ENCODE data around the gene KLRF1.

The KLRF1 gene

DNA sequence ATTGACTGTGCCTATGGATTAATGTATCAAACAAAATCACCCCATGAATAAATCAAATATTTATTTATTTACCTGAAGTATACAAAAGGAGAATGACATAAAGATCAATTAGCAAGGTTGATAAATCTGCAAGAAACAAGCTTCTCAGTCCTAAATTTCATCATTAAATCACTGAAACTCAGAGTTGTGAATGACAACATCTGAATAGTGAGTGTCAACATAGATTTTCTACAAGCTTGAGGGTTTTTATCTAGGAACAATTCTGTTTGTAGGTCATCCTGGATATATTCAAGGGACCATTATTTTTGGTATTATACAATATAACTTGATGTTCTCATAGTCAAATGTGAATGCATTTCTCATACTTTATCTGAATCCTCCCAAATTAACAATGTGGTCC is 17.4 kb upstream of the KLRF1 start:
- no peak for DNase-seq

DNA sequence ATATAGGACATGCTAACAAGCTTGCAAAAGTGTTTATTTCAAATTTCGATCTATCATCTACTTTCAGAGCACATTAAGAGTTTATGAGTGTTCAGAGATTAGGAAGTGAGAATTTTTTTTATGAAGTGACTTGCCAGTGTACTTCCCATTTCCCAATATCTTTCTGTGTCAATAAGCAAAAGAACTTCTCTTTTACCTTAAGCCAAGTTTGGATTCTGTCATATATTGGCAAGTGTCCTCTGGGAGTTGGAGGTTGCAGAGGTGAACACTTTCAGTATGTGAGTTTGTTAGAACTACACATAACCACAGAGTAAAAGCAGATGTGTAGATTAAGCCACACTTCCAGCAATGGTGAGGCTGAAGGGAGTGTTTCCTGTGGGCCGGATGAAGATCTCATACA is 16.6 kb upstream of the KLRF1 start:
- no peak for DNase-seq

DNA sequence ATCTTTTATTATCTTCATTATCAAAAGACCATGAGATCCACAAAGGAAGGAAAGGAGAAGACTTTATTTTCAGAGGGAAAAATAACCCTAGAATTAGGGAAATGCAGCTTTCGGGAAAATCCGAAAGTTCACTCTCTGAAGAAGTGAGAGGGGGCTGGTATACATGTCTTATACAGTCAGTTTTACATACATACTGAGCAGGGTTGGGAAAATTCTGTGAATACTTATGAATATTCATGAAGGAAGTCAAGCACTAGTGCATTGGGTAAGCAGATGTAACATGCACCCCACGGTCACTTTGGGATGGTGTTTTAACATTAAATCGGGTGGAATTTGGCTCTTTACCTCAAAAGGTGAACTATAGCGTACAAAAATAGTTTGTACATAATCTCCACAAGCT is 15.7 kb upstream of the KLRF1 start:
- no peak for DNase-seq

DNA sequence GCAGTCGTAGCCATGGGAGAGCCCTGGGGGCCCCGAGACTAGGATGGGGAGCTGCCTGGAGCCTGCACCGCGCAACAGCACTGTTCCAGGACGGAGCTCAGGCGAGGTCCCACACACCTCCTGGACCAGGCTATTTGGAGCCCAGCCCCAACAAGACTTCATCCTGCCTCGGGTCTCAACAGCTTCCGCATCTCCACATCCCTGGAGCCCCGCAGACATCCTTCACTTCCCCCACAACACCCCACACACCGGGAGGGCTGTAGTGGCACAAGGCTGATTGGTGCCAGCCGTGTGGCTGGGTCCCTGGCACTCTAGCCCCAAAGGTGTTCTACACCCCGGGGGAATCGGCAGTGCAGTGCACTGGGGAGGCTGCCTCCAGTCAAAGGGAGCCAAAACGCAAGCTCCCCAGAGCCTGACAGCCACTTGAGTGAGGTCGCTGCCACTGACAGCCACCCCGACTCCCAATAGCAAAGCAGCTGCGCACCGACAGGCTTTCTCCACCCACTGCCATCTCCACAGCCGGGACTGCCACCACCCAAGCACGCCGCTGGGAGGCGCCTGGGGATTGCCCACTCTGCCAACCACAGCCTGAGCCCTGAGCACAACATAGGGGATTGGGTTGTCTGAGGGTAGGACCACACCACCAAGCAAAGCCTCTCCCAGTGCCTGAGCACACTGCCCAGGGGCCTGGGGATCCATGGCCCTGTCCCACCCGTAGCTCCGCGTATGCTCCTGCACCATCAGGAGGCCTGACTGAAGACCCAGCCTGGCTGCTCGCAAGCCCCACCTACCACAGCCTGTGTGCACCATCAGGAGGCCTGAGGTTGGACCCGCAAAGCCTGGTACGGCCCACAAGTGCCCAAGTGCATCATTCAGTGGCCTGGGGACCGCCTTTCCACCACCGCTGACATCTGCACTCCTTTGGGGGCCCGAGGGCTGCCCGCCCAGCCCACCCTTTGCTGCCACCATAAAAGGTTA is 13.2 kb upstream of the KLRF1 start:
- peak; percentile 92 for DNase-seq

DNA sequence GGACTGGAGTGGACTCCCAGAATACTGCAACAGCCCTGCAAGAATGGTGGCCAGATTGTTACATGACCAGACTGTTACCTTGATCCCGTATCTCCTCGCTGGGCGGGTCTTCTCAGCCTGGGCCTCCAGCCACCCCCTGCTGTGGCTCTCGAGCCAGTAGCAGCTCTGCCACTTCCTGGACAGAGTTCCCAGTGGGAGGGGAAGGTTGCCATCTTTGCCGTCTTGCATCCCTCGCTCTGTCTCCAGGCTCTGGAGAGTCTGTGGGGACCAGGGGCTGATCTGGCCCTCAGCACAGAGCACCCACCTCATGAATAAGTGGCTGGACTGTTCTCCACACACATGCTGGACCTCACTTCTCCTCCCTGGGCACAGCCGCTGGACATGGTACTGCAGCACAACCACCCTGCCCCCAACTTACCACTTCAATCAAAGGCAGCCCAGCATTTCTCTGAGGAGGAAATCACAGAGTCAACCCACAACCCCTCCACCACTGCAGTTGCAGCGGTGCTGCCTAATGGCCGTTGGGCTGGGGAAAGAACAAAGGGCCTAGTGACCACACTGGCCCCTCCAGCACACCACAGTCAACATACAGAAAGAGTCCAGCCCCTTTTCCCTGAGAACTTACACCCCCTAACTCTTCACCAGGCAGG is 6.9 kb upstream of the KLRF1 start:
- no peak for DNase-seq

DNA sequence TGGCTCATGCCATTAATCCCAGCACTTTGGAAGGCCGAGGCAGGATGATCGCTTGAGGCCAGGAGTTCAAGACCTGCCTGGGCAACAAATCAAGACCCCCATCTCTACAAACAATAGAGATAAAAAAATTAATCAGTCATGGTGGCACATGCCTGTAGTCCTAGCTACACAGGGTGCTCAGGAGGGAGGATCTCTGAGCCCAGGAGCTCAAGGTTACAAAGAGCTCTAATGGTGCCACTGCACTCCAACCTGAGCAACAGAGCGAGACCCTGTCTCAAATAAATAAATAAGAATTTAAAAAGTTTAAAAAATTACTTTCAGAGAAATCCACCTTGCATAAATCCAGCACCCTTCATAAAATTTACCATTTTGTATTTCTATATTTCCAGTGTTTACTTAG is 2.2 kb downstream of the KLRF1 start:
- no peak for DNase-seq

DNA sequence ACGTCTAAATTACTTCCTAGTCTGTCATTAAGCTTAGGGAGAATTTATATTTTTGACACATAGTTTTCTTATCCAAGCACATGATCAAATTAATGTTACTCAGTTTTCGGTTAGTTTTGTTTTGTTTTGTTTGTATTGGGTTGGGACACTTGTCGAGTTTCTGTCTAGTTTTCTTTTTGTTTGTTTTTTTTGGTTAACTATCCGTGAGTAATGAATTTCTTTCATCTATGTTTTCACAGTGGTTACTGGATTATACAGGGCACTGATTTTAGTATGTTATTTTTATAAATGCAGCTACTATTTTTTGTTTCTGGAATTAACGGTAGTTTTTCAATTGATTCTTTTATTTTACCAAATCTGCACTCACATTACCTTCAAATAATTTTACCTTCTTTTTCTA is 2.7 kb downstream of the KLRF1 start:
- no peak for DNase-seq

DNA sequence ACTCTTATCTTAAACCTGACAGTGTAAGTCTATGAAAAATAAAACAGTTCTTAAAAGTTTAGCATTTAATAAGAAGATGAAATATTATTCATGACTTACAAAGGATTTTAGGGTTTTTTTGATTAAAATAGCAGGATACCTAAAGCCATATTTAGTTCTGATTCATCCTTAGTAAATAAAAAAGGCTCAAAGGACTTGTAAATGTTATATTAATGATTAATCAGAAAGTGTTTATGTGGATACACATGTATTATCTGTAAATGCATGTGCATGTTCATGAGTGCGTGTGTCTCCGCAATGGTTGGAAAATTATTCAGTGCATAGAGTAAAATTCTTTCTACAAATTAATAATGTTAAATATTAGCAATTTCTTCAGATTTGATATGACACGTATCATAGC is 4.4 kb downstream of the KLRF1 start:
- no peak for DNase-seq

DNA sequence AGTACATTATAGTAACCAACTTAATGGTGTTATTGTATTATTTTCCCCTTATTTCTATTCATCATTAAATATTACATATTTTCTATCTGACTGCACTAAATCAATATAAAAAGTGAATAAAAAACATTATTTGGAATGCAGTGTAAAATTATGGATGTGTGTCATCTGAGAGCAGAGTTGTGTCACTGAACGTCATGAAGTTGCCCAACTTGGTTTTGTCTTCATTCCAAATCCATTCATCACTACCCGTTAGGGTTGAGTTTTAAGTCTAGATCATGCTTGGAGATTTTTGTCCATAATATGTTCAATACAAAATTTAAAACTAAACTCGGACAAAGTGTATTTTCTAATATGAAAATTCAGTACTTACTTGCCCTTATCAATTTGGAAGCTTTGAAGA is 16.1 kb downstream of the KLRF1 start:
- no peak for DNase-seq

DNA sequence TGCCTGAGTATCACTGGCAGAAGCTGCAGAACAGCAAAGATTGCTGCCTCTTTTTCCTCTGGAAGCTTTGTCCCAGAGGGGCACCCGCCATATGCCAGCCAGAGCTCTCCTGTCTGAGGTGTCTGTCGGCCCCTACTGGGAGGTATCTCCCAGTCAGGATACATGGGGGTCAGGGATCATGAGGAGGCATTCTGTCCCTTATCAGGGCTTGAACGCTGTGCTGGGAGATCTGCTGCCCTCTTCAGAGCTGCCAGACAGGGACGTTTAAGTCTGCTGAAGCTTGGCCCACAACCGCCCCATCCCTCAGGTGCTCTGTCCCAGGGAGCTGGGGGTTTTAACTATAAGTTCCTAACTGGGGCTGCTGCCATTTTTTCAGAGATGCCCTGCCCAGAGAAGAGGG is 21.6 kb downstream of the KLRF1 start:
- no peak for DNase-seq

DNA sequence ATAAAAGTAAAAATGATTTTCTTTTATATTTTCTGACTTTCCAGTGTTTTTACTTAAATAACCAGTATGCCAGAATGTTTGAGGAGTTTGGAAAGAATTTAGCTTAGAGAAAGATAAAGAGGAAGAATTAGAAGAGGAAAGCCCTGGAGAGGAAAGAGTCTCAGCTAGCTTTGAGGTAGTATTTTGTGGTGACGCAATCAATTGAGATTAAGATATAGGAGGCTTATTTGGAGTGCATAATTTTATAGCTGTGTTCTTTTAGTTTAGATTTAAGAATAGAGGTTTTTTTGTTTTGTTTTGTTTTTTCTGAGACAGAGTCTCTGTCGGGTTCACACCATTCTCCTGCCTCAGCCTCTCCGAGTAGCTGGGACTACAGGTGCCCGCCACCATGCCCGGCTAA is 23.8 kb downstream of the KLRF1 start:
- no peak for DNase-seq

DNA sequence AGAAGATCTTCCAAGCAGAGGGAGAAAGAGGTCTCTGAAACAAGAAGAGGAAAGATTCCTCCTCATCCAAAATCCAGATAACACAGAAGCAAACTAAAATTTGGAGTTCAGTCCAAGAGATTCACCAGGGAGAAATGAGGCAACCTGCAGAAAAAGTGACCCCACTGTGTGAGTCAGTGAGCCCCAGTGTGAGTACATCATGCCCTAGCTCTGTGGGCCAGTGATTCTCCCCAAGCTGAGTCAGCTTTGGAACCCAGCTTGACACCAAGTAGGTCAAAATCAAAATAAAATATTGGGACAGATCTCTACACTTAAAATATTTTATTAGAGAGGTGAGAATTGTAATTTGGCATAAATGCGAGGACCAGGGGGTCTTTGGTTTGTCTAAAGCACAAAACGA is 24.6 kb downstream of the KLRF1 start:
- no peak for DNase-seq

DNA sequence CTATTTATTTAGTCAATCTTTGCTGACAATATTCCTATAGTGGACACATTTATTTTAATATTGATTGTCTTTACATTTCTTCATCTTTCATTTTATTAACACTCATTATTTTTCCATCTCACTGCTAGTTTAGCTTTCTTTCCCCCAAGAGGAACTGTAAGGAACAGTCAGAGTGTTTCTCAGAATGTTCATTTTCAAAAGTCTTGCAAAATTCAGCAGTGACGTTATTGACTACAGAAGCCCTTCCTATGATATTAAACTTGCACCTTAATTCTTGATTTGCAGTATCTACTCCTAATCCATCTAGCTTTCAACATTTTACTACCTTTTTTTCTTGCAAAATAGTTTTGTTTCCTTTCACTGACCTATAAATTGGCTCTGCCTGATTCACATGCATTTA is 28.9 kb downstream of the KLRF1 start:
- DNase-seq, result no peak

DNA sequence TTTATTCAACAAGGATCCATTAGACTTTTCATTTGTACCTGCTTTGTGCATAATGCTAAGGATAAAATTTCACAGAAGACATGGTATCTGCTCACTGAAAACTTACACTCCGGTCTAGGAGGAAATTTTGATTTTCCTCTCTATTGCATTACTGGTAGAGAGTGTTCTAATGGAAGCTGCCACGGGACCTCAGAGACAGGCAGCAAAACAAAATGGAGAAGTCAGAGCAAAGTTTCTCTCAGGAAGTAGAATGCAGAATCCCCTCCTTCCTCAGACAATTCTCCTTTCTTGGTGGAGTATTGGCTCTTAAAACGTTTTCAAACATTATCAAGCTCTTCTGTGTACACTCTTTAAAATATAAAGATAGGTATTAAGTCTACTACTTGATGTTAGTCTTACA is 29.6 kb downstream of the KLRF1 start:
- DNase-seq, result no peak

DNA sequence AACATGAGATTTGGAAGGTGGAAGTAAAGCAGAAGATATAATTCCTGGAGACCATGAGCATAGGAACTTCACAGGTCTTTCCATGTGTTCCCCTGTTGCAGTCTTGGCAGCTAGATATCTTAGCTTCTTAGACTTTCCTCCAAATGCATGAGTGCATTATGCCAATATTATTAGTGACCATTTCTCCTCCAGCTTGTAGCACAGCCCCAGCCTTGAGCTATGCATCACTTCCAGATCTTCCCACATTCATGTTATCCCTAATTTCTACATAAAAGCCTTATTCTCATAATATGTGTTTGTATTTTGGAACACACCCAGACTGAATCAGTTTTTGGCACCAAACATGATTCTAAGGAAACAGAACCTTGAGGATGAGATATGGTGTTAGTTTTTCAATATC is 30.9 kb downstream of the KLRF1 start:
- no peak for DNase-seq

DNA sequence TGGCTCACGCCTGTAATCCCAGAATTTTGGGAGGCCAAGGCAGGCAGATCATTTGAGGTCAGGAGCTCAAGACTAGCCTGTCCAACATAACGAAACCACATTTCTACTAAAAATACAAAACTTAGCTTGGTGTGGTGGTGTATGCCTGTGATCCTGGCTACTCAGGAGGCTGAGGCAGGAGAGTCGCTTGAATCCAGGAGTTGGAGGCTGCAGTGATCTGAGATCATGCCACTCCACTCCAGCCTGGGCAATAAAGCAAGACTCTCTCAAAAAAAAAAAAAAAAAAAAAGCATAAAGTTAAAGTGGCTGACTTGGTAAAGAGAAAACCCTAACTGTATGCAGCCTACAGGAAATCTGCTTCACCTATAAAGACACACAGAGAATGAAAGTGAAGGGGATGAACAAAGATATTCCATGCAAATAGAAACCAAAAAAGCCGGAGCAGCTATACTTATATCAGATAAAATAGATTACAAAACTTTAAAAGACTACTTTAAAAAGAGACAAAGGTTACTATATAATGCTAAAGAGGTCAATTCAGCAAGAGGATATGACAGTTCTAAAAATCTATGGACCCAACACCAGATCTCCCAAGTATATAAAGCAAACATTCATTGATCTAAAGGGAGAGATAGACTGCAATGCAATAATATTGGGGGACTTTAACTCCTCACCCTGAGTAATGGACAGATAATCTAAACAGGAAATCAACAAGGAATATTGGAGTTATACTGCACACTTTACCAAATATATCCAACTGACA is 37.8 kb downstream of the KLRF1 start:
- DNase-seq, result no peak

DNA sequence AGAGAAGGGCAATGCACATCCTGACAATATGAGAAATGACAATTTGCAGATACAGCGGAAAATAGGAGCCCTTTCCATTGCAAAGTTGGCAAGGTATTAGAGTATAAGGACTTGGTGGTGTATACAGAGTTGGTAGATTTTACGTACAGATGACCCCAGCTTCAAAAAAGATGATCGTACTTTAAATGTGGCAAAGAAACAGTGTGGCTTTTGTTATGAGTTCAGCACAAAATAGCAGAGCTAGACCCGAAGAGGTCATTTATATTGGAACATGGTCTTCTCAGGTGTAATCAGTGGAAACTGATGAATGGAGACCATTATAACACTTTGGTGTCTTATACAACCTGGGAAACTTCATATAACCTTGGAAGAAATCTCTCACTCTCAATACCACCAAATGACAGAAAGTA is 39.6 kb downstream of the KLRF1 start:
- no peak for DNase-seq

DNA sequence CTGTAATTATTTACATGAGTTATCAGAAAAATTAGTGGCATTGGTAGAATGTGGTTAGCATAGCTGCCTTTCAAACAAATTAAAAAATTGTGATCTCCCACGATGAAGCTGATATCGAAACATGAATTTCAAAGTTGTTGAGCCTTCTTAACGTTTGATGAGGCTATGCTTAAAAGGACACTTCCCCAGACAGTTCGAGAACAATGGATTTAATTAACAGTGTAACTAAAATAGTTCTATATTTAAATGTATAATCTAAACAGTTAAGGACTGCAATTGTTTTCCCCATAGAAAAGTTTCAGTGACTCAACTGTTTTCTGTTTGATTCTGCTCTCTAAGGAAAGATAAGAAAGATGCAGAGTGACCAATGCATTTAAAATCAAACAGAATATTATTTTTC is 40.2 kb downstream of the KLRF1 start:
- no peak for DNase-seq

DNA sequence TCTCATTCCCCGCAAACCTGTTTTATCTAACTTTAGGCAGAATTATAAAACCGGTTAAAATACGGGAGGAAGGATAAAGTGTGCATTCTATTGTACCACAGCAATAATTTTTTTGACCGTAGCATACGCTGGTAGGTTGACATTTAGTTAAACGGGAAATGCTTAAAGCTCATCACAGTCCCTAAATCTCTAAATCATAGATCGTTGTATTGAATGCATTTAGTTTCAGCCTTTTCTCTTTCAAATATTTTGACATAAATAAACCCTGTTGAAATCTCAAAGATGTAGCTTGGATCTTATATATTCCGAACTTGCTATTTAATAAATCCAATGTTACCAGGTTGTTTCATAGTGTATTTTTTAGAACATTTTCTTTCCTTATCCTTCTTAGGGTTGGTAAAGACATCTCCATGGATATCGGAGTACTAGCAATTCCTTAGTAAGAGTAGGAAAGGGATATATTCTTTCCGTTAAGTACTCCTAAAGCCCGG is 41.1 kb downstream of the KLRF1 start:
- no peak for DNase-seq

DNA sequence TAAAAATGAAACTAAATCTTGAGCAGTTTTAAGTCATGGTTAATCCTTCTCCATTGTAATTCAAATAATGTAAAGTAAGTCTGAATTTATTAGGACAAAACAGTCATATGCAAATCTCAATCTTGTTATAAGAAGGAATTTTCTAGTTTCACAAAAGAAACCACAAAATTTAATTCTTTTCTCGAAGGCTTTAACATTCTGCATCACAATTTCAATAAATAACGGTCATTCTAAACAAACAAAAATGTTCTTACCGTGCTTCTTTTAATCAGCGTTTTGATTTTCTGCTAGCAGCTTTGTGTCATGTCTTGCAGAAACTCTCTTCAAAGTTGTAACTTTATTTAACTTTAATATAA is 41.6 kb downstream of the KLRF1 start:
- no peak for DNase-seq

DNA sequence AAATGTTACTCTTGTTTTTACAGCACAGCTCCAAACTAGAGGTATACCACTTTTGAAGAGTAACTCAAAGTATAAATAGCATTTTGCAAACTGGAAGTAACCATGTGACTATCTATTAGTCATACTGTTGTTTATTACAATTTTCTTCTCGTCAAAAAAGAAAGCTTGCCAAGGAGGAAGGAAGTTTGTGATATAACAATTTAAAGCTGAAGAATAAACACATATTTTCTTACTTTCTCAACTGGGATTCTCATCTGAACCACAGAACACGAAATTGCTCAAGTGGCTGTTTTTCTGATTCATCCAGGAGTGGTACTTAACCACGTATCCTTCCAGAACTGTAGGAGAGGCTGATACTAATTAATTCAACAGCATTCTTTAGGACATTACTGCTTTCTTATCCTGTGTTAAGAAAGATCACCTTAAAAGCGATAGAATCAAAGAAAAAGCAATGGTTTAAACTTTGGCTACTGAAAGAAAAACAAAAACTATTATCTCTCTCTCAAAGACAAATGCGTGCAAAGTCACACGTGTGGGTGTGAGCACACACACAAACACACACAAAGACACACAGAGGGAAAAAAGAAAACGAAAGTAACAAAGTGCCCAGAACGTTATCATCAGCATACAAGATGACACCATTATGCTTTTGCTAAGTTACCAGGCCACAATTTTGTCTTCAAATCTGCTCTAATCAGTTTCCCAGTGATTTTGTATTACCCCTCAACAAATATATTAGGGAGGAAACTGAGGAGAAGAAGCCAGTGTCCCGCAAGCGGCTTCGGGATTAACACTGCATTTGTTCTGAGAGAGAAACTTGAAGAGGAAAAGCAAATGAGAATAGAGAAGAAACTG is 42.3 kb downstream of the KLRF1 start, which contains the start of gene CLEC2B:
CLEC2B (minus strand) TSS at position 48 of the 855 bp plus-strand sequence.
- DNase-seq, result no peak

DNA sequence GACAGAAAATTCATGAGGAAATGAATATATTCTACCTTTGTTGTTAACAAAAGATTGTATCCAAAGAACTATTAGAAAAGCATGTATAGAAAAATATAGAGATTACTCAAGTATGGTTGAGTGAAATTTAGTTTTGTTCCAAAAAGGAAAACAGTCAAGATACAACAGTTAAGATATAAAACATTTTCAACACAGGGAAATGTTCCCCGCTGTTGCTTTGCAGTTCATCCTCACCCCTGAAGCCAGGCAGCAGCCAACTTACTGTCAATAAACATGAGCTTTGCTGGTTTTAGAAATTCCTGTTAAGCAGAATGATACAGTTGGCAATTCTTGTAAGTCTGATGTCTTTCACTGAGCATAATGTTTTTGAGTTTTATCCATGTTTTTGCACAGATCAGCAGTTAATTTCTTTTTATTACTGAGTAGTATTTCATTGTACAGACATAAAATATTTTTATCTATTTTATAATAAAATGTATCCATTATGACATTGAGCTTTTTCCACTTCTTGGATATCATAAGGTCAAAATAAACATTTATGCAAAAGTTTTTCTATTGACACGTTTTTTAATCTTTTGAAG is 43.1 kb downstream of the KLRF1 start:
- DNase-seq, result no peak

Measured in stimulated activated CD4-positive, alpha-beta T cell treated with anti-CD3 and anti-CD28 coated beads, Interleukin-1b, Interleukin-23, amount 100 ng/mL, for 48 hours (primary cell).